Activated naive CD4-positive, alpha-beta T cell treated with anti-CD3 and anti-CD28 coated beads, Interleukin-2, amount 50 U/mL, for 24 hours (primary cell): ENCODE data around the gene RBM47.

Source experiments
- H3K27ac Mint-ChIP-seq: one replicate; pipeline ENCODE4 v1.8.0; 2021; ENCODE audit warnings: mild to moderate bottlenecking, mixed read lengths
- H3K27me3 Mint-ChIP-seq: one replicate; pipeline ENCODE4 v1.8.0; 2021; ENCODE audit warnings: mixed read lengths
- H3K36me3 Mint-ChIP-seq: one replicate; pipeline ENCODE4 v1.8.0; 2021; ENCODE audit warnings: mixed read lengths
- H3K4me1 Mint-ChIP-seq: one replicate; pipeline ENCODE4 v1.8.0; 2021; ENCODE audit warnings: mixed read lengths
- H3K4me3 Mint-ChIP-seq: one replicate; pipeline ENCODE4 v1.8.0; 2021; ENCODE audit warnings: mild to moderate bottlenecking, mixed read lengths
- H3K9me3 Mint-ChIP-seq: one replicate; pipeline ENCODE4 v1.8.0; 2021; ENCODE audit warnings: mixed read lengths

The RBM47 gene

DNA sequence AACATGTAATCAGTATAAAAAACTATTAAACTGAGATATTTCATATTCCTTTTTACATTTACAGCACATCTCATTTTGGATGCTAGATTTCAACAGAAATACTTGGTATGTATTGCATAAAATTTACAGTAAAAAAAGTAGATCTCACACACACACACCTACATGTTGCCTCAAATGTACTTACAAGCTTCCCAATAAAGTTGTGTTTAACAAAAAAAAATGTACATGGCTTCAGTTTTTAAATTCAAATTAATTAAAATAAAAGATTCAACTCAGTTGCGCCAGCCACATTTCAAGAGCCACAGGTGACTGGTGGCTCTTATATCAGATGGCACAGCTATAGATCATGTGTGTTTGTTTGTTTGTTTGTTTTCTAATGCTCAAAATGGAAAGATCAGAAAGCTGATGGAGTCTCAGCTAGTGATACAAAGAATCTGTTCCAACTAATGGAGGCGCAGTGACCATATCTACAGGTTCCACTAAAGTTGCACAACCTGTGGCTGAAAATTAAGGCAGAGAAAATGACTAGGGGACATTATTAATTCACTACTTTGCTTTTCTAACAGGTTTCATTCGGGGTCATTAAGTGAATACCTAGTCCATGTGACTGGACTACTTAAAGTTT lies 45.0 kb downstream of the RBM47 start:
- no peaks in the 10 kb centered on the region for H3K36me3 Mint-ChIP-seq
- no peaks in the 10 kb centered on the region for H3K27me3 Mint-ChIP-seq
- H3K27ac Mint-ChIP-seq, result no peak overlapping the region
- H3K4me3 Mint-ChIP-seq, result no peak overlapping the region
- no peaks in the 10 kb centered on the region for H3K4me1 Mint-ChIP-seq
- no peaks in the 10 kb centered on the region for H3K9me3 Mint-ChIP-seq

- H3K4me3 Mint-ChIP-seq, result no peak overlapping the region
- H3K27me3 Mint-ChIP-seq, result no peaks in the 10 kb centered on the region
- no peak overlapping the region for H3K27ac Mint-ChIP-seq
- no peaks in the 10 kb centered on the region for H3K36me3 Mint-ChIP-seq
- H3K4me1 Mint-ChIP-seq, result no peaks in the 10 kb centered on the region
- no peaks in the 10 kb centered on the region for H3K9me3 Mint-ChIP-seq
Measured at GRCh38 chr4:40583850-40584439, 45.7 kb downstream of the RBM47 start.

DNA sequence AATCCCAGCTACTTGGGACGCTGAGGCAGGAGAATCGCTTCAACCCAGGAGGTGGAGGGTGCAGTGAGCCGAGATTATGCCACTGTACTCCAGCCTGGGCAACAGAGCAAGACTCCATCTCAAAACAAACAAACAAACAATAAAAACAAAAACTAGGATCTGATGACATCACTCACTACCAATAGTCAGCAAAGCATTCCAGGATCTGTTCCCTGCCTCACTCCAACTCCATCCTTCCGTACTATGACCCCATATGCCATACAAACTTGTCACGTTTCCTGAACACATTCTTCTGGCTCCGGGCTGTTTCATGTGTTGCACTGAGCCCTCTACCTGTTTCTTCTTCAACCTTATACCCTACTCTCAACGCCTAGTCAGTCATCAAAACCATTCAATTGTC lies 47.3 kb downstream of the RBM47 start:
- Mint-ChIP-seq H3K4me3 (no peak overlapping the region), H3K4me1 (peaks cover 3% of the 10 kb centered on the region), H3K36me3 (no peaks in the 10 kb centered on the region), H3K27ac (no peak overlapping the region), H3K9me3 (no peaks in the 10 kb centered on the region), H3K27me3 (no peaks in the 10 kb centered on the region)

DNA sequence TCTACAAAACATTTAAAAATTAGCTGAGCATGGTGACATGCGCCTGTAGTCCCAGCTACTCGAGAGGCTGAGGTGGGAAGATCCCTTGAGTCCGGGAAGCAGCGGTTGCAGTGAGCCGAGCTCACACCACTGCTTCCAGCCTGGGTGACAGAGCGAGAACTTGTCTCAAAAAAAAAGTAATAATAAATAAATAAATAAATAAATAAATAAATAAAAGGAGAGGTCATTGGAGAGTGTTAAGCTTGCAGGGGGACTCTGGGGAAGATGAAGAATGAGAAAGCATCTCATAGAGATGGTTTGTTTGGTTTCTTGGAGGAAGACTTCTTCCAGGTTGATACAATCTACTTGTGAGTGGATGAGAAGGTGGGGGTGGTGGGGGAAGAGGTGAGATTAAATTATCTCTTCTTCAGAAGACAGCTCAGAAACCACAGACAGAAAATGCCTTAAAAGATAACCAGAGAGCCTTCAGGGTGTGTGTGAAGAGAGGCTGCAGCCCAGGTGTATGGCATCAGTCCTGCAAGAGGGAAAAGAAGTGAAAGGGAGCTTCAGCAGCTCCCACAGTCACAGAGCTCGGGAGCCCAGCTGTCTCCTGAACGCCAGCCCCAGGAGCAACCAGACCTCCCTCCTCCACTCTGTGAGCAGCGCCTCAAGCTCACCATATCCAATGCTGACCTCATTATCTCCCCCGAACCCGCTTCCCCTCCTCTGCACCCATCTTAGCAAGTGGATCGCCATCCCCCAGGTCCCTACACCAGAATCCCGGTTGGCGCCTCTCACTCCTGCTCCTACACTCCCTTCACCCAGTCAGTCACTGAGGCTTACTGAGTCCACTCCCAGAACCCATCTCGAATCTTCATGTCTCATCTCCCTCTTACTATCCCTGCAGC lies 48.2 kb downstream of the RBM47 start:
- Mint-ChIP-seq H3K4me1 (peaks cover 12% of the 10 kb centered on the region), H3K27ac (no peak overlapping the region), H3K9me3 (no peaks in the 10 kb centered on the region), H3K4me3 (no peak overlapping the region), H3K36me3 (no peaks in the 10 kb centered on the region), H3K27me3 (no peaks in the 10 kb centered on the region)

- no peak overlapping the region for H3K27ac Mint-ChIP-seq
- no peaks in the 10 kb centered on the region for H3K27me3 Mint-ChIP-seq
- H3K36me3 Mint-ChIP-seq, result no peaks in the 10 kb centered on the region
- no peak overlapping the region for H3K4me3 Mint-ChIP-seq
- H3K4me1 Mint-ChIP-seq, result peaks cover 16% of the 10 kb centered on the region
- no peaks in the 10 kb centered on the region for H3K9me3 Mint-ChIP-seq
Measured at GRCh38 chr4:40579983-40580382, 49.7 kb downstream of the RBM47 start.

DNA sequence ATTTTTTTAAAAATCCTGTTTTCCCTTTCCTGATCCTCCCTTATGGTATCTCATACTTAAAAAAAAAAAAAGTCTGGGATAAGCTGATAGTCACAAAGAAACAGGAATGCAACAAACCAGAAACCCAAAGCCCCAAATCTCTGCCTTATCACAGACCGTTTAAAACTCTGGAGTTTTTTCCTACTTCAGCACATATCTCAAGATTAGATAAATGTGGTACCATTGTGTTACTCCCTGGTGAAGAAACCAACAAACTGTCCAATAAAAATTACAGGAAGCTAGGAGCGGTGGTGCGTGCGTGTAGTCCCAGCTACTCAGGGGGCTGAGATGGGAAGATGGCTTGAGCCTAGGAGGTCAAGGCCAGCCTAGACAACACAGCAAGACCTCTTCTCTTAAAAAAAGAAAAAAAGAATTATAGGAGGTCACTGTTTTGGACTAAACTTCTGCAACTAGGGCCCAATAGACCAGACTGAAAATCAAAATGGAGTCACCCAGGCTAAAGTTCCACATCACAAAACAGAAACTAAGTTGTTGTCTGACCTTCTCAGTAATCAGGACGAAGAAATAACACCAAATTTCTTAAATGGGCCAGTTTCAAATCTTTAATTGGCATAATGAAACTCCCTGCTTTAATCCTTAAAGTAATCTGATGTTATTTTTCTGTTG lies 51.9 kb downstream of the RBM47 start:
- H3K27me3 Mint-ChIP-seq, result no peaks in the 10 kb centered on the region
- no peaks in the 10 kb centered on the region for H3K9me3 Mint-ChIP-seq
- no peak overlapping the region for H3K27ac Mint-ChIP-seq
- H3K4me3 Mint-ChIP-seq, result no peak overlapping the region
- peaks cover 26% of the 10 kb centered on the region for H3K4me1 Mint-ChIP-seq
- H3K36me3 Mint-ChIP-seq, result no peaks in the 10 kb centered on the region

DNA sequence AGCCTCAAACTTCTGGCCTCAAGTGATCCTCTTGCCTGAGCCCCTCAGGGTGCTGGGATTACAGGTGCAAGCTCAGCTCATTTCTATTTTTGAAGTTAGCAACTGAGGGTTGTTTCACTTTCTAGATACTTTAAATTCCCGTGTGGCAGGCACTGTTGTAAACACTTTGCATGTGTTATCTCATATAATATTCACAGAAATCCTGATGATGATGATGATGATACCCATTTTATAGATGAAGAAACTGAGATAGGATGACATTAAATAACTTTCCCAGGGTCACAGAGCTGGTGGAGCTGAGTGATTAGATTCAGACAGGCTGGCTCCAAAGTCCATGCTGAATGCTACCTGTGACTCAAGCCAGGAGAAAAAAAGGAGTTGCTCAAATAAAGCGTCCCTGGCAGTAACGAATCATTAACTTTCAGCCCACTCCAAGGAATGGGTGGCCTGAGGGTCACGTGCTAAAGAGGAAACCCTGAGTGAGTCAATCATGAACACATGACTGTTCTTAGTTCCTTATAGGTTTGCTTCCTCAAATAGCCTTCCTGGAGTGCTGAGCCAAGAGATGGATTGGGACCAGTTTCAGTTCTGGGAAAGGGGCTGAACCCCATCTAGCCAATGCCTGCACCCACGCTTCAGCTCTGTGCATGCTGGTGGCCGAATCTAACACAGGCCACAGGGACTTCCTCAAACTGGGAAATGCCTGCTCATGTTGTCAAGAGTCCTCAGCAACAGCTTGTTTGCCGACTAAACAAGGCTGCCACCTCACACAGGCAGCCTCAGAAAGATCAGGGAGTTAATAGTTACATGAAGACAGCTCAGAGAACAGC lies 52.8 kb downstream of the RBM47 start:
- Mint-ChIP-seq H3K4me1 (peaks cover 26% of the 10 kb centered on the region), H3K36me3 (no peaks in the 10 kb centered on the region), H3K27ac (no peak overlapping the region), H3K9me3 (no peaks in the 10 kb centered on the region), H3K27me3 (no peaks in the 10 kb centered on the region), H3K4me3 (no peak overlapping the region)

DNA sequence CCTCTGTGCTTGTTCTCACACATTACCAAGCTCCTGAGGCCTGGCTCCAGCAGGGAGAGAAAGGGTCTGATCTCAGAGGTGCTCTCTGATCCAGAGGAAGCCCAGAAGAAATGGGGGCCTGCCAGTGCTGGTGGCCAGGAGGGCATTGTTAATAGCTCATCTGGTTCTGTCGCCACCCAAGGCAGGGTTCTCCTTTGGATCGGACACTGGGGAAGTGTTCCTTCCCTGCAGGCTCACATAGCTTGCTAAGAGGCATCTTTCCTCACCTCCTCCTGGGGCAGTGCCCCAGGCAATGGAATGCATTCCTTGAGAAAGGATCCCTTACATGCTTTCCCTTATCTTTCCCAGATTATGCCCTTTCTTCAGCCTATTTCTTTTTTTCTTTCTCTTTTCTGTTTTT lies 53.8 kb downstream of the RBM47 start:
- Mint-ChIP-seq H3K4me1 (peaks cover 26% of the 10 kb centered on the region), H3K27me3 (no peaks in the 10 kb centered on the region), H3K9me3 (no peaks in the 10 kb centered on the region), H3K36me3 (no peaks in the 10 kb centered on the region), H3K27ac (no peak overlapping the region), H3K4me3 (no peak overlapping the region)

- no peaks in the 10 kb centered on the region for H3K9me3 Mint-ChIP-seq
- no peaks in the 10 kb centered on the region for H3K27me3 Mint-ChIP-seq
- peak overlapping the region; percentile 41 for H3K4me3 Mint-ChIP-seq
- peak overlapping the region; percentile 57 for H3K27ac Mint-ChIP-seq
- H3K36me3 Mint-ChIP-seq, result no peaks in the 10 kb centered on the region
- H3K4me1 Mint-ChIP-seq, result peaks cover 26% of the 10 kb centered on the region
Measured at GRCh38 chr4:40573593-40574311, 55.9 kb downstream of the RBM47 start.

DNA sequence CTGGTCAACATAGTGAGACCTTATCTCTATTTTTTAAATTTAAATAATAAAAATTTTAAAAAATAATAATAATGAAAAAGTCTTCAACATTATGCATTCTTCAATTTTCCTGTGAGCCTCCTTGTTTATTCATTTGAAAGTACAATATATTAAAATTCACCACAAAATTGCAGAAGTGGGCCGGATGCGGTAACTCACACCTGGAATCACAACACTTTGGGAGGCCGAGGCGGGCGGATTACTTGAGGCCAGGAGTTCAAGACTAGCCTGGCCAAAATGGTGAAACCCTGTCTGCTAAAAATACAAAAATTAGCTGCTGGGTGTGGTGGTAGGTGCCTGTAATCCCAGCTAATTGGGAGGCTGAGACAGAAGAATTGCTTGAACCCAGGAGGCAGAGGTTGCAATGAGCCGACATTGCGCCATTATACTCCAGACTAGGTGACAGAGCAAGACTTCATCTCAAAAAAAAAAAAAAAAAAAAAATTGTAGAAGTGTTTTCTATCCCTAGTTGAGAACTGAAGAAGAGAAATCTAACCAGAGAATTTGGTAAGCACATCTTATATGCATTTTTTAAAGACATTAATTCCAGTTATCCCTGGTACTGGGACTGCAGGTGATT lies 56.9 kb downstream of the RBM47 start:
- H3K27ac Mint-ChIP-seq, result no peak overlapping the region
- H3K4me3 Mint-ChIP-seq, result no peak overlapping the region
- H3K27me3 Mint-ChIP-seq, result no peaks in the 10 kb centered on the region
- H3K36me3 Mint-ChIP-seq, result no peaks in the 10 kb centered on the region
- no peaks in the 10 kb centered on the region for H3K9me3 Mint-ChIP-seq
- H3K4me1 Mint-ChIP-seq, result peaks cover 26% of the 10 kb centered on the region

DNA sequence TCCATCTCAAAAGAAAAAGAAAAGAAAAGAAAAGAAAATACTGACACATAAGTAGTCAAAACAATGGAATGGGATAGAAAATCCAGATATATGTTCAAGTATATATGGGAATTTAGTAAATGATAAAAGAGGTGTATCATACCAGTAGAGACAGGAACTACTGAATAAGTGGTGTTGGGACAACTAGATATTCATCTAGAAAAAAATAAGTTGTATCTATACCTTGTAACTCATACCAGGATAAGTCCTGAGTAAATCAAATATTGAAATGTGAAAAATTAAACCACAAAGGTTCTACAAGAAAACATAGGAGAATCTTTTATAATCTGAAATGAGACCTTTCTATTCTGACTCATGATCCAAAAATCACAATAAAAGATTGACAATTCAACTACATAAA lies 58.5 kb downstream of the RBM47 start:
- Mint-ChIP-seq H3K27ac (no peak overlapping the region), H3K9me3 (no peaks in the 10 kb centered on the region), H3K4me3 (no peak overlapping the region), H3K36me3 (no peaks in the 10 kb centered on the region), H3K4me1 (peaks cover 12% of the 10 kb centered on the region), H3K27me3 (no peaks in the 10 kb centered on the region)

GRCh38 chr4:40570348-40571077 lies 59.2 kb downstream of the RBM47 start:
- no peak overlapping the region for H3K27ac Mint-ChIP-seq
- no peaks in the 10 kb centered on the region for H3K27me3 Mint-ChIP-seq
- H3K9me3 Mint-ChIP-seq, result no peaks in the 10 kb centered on the region
- no peak overlapping the region for H3K4me3 Mint-ChIP-seq
- H3K4me1 Mint-ChIP-seq, result peaks cover 10% of the 10 kb centered on the region
- no peaks in the 10 kb centered on the region for H3K36me3 Mint-ChIP-seq

DNA sequence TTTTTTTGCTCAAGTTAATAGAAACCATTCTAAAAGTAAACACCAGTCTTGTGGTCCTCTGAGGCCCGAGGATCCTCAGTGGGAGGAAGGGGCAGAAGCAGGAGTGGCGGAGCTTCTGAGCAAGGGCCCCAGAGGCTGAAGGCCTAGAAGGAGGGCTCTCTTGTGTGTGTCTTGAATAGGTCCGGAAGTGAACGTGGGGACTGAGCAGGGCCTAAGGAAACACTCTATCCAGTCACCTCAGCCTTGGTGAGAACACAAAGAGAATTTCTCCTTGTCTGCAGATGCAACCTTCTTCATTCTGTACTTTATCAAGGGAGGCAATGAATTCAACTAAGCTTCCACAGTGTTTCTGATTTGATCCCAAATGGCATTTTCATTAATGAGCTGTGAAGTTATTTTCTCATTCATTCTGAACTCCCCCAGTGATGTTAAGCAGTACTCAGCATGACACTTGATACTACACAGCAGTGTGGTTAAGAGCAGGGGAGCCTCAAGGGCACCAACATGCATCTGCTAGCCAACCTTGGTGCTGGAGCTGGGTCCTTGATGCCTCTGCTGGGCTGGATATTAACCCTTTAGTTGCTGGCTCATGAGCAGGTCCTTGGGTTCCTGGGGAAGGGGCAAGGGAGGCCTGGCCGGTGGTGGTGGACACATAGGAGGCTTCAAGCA lies 64.7 kb downstream of the RBM47 start:
- Mint-ChIP-seq H3K27me3 (no peaks in the 10 kb centered on the region), H3K4me3 (no peak overlapping the region), H3K36me3 (no peaks in the 10 kb centered on the region), H3K9me3 (no peaks in the 10 kb centered on the region), H3K27ac (no peak overlapping the region), H3K4me1 (no peaks in the 10 kb centered on the region)
